NT2/D1 (cell line): Measurements from ENCODE around the gene STXBP1.

Experiments used
- SUZ12 ChIP-seq: IDR thresholded peaks from 2 replicates; pipeline ENCODE4 v1.6.1; 2011; ENCODE audit not compliant: insufficient read length, insufficient read depth; ENCODE audit errors: extremely low read depth
- YY1 ChIP-seq: IDR thresholded peaks from 2 replicates; pipeline ENCODE4 v1.6.1; 2011; ENCODE audit not compliant: insufficient read length, insufficient read depth

- no peak for TF ChIP-seq YY1
- TF ChIP-seq SUZ12 = no peak
These were observed 43.5 kb upstream of the STXBP1 start for GRCh38 chr9:127568618-127568970.
